HG03571 (cell line): Measurements from ENCODE around the gene NEK1.
A peak's percentile ranks its signal among the peaks of the same experiment; 100 is the strongest.
"Not testable (repeated sequence)": the region's sequence is repeated elsewhere in the genome, so short reads cannot be mapped to it uniquely, and the experiment has no call there.

Source experiments
- ATAC-seq: cut with Tn5 transposase; IDR thresholded peaks from one replicate; pipeline ENCODE4 v1.9.1; 2021; ENCODE audit not compliant: unreplicated experiment

The NEK1 gene

DNA sequence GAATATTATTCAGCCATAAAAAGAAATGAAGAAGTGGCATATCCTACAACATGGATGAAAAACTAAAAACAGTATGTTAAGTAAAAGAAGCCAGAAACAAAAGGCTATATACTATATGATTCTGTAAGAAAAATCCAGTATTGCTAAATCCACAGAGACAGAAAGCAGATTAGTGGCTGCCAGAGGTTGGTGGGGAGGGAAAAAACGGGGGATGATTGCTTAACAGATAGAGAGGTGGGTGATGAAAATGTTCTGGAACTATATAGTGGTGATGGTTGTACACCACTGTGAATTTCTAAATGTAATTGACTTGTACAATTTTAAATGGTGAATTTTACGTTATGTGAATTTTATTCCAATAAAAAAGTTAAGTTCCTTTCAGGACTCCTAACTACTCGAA is 184.0 kb downstream of the NEK1 start:
- no peak for ATAC-seq

DNA sequence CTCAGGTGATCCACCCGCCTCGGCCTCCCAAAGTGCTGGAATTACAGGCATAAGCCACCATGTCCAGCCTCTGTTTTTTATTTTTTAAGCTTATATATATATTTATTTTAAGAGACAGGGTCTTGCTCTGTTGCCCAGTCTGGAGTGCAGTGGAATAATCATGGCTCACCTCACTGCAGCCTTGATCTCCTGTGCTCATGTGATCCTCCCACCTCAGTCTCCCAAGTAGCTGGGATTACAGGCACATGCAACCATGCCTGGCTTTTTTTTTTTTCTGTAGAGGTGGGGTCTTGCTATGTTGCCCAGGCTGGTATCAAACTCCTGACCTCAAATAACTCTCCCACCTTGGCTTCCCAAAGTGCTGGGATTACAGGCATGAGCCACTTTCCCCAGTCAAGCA is 184.7 kb downstream of the NEK1 start:
- ATAC-seq: not testable (repeated sequence)

DNA sequence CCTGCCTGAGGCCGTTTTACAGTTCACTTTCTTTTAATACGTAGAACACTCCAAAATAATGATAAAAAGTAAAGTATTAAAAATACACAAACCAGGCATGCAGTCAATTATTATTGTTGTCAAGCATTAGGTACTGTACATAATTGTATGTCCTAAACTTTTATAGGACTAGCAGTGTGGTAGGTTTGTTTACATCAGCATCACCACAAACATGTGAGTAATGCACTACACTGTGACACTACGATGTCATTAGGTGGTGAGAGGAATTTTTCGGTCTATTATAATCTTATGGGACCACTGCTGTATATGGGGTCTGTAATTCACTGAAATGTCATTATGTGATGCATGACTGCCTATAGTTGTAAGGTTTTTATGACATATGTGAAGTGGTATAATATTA is 192.1 kb downstream of the NEK1 start:
- no peak for ATAC-seq

DNA sequence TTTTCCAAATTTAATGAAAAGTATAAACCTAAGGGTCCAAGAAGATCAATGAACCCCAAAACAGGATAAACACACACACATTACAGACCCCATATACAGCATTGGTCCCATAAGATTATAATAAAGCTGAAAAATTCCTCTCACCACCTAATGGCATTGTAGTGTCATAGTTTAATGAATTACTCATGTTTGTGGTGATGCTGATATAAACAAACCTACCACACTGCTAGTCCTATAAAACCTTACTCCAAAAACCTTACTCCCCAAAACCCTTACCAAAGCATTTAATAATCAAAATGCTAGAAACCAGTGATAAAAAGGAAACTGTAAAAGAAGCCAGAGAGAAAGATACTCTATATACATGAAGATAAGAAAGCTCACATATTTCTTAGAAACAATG is 193.5 kb downstream of the NEK1 start:
- no peak for ATAC-seq

DNA sequence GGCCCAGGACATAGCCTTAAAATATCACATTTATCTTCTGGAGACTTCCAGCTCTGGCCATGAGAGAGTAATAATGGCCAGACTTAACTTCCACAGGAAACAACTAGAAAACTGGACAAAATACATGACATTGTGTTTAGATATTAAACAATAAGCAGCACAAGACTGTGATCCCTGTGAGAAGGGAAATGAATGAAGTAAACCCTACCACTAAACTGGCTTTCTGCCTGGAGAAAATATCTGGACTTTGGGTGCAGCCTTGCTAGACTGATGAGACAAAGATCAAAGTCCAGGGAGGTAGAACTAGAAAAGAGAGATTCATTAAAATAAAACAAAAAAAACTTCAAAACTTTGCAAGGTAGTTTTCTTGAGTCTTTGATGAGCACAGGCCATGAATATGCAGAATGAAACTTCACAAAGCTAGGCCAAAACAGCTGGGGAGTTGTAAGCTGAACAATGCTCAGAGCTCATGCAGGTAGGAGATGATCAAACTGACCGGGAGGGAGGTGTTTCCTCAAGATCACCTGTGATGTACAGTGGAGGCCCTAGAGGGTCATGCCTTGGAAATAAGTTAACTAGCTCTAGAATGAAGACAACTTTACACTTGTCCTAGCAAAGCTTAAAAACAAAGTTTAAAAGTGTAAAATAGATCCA is 194.6 kb downstream of the NEK1 start:
- no peak for ATAC-seq

DNA sequence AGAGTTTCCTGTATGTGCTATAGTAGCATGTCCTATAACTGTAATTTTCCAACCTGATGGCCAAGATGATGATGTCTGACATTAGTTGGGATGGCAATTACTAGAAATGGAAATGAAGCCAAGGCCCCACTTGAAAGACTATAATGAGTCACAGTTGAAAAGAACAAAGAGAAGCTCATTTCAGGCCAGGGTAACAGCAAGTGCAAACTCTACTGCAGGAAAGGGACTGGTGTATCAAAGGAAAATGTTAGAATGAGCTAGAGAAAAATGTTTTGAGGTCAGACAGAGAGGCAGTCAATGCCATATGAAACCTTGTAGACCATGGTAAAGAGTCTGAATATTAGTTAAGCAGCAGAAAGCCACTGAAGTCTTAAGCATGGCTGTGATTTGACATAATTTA is 195.4 kb downstream of the NEK1 start:
- ATAC-seq: no peak

DNA sequence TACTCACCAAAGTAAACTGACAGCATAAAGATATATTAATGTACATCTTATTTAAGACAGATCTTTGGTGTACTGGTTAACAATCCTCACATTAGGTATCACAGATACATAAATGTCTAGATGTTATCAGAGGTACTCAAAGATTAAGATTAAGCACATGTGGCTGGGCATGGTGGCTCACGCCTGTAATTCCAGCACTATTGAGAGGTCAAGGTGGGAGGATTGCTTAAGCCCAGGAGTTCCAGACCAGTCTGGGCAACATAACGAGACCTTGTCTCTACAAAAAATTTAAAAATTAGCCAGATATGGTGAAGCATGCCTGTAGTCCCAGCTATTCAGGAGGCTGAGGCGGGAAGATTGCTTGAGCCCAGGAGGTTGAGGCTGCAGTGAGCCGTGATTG is 195.9 kb downstream of the NEK1 start:
- no peak for ATAC-seq

DNA sequence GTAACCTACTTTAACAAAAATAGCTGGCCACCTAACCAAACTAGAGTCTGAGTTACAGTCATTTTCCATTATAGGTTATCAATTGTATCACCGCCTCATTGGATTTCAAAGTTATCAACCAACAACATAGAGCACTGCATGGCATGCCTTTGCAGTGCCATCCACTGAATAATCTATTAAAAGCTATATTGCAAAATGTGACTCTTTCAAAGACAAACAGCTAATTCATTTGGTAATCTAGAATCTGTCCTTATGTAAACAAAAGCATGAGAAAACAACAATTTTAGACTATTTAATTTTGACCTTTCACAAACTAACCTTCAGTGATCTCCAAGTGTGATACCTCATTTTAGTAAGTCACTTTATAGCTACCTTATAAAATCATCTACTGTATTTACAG is 197.5 kb downstream of the NEK1 start:
- ATAC-seq: no peak

DNA sequence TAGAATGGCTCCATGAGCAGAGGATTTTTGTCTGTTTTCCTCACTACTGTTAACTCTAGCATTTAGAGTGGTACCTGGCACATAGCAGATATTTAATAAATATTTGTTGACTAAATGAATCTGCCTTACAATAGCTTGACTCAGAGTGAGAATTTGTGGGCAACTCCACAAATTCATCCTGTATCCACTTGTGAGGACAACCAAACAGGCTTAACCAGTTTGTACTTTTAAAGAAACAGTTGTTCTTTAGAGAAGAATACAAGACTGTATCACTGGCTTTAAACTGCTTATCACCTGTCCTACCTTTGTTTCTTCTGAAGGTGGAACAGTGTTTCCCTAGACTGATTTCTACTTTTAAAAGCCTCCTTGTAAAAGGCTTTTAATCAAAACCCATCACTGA is 200.3 kb downstream of the NEK1 start:
- ATAC-seq: no peak

DNA sequence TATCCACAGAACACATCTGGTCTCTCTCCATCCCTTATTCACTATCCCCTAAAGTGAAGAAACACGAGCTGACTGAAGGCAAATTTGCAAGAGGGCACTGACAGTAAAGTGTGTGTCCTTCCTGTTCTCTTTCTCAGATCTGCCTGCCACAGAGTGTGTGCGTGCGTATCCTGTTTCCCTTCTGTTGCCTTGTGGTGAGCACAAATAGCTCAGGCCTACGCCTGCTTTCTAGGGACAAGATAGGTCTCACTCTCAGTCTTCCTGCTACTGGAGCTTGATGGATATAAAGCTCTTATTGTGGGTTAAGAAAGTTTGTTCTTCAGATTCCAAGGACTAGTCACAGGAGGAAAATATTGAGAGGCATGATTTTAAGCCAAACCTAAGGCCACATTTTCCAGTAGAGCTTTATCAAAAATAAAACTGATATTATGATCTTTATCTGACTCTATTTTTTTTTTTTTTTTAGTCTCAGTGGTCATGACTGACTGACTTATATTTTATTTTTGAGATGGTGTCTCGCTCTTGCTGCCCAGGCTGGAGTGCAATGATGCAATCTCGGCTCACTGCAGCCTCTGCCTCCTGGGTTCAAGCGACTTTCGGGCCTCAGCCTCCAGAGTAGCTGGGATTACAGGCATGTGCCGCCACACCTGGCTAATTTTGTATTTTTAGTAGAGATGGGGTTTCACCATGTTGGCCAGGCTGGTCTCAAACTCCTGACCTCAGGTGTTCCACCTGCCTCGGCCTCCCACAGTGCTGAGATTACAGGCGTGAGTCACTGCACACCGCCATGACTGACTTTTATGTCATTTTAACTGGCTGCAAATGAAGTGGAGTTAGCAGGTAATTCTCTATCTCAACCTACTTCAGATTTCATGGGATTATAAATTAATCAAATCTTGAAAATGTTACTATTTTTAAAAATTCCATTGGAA is 201.3 kb downstream of the NEK1 start:
- ATAC-seq: peak; percentile 98

DNA sequence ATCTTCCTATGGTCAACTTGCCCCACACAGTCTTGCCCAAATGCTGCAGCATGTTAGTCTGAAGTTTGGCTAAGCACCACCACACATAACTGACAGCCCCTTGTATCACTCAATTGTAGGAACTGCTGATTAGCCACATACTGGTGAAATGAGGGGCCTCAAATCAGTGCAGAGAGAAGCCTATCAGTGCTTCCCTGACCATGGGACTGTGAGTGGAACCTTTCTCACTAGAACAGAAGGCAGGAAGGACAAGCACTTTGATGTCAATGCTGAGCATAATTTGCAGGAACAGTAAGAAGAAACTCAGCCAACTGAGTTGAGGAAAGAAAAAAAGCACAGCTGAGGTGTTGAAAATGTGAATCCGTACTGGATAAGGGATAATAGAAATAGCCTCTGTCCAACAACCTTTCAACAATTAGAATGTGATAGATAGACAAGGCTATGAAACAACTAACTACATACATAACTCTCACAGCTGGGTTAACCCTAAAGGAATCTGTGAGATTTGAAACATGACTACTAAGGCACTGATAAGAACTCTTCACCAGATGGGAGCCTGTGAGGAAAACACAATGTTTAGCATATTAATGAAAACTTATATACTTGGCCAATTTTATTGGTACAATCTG is 205.1 kb downstream of the NEK1 start:
- no peak for ATAC-seq

DNA sequence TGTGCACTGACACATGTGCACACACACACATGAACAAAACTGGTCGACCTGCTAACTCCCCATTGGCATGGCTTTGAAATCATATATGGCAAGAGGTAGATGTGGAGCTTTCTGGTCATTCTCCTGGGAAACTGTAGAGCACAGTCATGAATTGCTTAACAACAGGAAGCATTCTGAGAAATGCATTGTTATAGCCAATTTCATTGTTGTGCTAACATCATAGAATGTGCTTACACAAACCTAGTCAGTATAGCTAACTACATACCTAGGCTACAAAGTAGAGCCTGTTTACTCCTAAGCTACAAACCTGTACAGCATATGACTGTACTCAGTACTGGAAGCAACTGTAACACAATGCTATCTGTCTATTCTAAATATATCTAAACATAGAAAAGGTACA is 207.4 kb downstream of the NEK1 start:
- ATAC-seq: no peak

DNA sequence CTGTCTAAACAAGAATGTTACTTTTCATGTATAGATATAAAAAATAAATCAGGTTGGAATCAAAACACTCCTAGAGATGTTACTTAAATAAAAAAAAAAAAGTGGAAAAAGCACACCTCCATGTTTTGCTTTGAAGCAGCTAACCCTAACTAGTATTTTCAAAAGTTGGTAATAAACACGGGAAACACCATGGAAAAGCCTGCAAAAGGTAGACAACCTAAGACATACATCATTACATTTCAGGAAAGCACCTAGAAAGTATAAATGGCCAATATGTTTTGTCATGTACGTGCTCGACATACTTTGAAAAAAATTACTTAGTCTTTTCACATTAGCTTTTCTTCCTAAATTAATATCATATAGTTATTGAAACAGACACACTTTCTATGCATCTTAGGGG is 211.6 kb downstream of the NEK1 start:
- no peak for ATAC-seq

DNA sequence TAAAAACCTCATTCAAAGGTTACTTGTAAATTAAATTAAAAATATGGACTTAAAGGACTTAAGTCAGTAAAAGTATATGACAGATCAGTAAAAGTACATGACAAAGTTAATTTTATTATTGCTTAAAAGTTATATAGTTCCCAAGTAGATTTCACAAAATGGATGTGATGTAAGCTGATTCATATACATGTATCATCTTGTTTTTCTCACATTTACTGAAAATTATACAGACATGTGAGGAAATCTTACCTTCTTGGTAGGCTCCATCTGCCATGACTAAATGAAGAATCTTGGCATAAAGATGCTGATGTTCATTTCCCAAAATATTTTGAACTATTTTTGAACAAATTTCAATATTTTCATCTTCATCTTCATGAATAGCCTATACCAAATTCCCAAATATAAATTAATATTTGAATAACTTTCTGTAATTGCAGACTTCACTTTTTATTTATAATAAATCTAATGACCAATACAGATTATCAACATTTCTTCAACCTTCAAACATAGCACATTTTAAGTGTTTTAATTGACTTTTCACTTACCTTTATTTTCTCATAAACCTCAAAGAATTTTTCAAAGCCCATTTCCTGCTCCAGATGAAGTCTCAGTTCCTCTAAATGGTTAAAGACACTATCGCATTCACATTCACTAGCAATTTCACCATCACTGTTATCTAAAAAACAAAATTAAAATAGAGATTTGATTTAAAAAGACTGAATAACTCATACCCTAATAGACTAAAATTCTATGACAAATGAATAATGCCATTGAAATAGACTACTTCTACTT is 212.2 kb downstream of the NEK1 start:
- ATAC-seq: no peak

DNA sequence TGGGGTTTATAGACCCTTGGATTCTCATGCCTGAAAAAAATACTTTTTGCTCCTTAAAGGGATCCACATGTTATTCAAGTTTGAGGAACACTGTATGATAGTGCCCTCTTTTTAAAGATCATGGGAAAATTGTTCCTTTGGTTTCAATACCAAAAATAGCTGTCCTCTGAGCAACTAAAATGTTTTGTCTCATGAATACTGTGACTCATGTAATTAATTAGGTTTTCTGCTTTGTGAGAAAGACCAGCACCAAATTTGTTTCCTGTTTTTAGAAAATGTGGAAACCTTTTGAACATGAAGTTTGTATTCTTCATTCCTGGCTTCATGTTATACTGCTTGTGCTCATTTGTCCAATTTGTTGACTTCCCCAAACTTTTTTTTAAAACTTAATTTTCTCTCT is 214.1 kb downstream of the NEK1 start:
- no peak for ATAC-seq

DNA sequence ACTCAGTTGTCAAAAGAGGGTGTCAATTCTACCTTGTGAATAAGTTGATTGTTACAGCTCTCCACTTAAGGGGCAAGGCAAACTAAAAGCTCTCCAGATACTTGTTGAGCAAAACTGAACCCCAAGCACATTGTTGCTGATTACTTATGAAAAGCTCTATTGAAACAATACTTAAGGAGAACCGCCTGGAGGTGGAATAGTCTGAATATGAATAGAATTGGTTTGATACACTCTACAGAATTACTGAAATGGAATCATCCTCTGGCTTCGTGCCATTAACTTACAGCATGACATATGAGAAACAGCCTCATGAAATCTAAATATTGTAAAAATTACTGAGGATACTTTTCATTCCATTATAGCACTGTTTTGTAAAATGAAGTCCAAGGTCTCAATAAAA is 214.6 kb downstream of the NEK1 start:
- no peak for ATAC-seq

DNA sequence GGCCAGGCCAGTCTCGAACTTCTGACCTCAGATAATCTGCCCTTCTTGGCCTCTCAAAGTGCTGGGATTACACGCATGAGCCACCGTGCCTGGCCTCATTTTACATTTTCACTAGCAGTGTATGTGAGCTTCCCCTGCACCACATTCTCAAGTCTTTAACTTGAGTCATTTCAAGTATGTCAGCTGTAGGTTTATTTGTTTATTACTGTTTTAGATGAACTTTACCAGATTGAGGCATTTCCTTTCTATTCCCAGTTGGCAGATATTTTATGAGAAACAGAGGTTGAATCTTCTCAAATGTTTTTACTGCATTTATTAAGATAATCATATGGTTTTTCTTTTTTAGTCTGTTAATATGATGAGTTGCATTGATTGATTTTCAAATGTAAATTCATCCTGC is 227.0 kb downstream of the NEK1 start:
- no peak for ATAC-seq

DNA sequence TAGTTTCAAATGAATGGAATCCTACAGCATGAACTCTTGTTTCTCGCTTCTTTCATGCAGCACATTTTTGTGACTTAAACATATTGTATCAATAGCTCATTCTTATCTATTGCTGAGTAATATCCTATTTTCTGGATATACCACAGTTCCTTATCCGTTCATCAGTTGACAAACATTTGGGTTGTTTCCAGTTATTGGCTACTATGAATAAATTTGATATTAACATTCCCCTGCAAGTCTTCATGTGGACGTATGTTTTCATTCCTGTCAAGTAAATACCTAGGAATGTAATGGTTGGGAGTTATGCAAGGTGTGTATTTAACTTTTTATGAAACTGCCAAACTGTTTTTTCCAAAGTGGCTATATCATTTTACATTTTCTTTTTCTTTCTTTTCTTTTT is 227.6 kb downstream of the NEK1 start:
- ATAC-seq: no peak

DNA sequence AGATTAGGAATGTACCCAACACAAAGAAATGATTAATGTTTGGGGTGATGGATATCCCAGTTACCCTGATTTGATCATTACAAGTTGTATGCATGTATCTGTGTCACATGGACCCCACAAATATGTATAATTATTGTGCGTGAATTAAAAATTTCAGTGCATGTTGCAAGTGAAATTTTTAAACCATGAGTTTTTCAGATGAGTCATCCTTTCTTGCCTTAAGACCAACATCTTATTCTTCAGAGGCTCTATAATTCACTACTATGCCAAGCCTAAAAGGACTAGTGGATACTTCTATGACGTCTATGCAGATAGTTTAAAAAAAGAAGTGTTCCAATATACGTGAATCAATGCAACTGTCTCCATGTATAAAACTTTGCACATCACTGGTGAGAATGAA is 228.7 kb downstream of the NEK1 start:
- ATAC-seq: no peak

DNA sequence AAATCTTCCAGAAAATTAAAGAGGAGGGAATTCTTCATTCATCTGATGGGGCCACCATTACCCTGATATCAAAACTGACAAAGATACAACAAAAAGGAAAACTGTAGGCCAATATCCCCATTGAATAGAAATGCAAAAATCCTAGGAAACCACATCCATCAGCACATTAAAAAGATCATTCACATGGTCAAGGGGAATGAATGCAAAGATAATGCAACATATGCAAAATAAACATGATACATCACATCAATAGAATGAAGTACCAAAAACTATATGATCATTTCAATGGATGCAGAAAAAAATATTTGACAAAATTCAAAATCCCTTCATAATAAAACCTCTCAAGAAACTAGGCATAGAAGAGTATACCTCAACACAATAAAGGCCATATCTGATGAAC is 232.7 kb downstream of the NEK1 start:
- no peak for ATAC-seq

DNA sequence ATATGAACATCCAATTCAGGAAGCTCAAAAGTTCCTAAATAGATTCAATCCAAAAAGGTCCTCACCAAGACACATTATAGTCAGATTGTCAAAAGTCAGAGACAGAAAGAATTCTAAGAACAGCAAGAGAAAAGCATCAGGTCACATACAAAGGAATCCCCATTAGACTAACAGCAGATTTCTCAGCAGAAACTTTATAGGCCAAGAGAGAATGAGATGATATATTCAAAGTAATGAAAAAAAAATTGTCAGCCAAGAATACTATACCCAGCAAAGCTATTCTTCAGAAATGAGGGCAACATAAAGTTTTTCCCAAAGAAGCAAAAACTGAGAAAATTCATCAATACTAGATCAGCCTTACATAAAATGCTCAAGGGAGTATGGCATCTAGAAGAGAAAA is 235.0 kb downstream of the NEK1 start:
- no peak for ATAC-seq
